Activated B cell treated with CpG ODN at 0.5 μM for 24 hours (primary cell): ENCODE results near the gene SASH1. TPM values are rescaled to one million over a fixed set of nuclear protein-coding genes. Genes with fewer than 3 reads are reported as not detected.

ENCODE experiments used
- ATAC-seq: fragments of 200-7000 bp; cut with Tn5 transposase; one replicate; pipeline ENCODE4 v1.10.0; 2021; ENCODE audit warnings: low read depth, mild to moderate bottlenecking, moderate library complexity
- CTCF ChIA-PET: fragments of 350-600 bp; sonication (Branson Sonifier 250); formaldehyde crosslinking; loops from one replicate; lab custom pipeline; 2021; ENCODE audit warnings: antibody characterized with exemption; lab: Charles Lee
- POLR2A ChIA-PET: fragments of 350-600 bp; sonication (Branson Sonifier 250); formaldehyde crosslinking; loops from one replicate; lab custom pipeline; 2021; ENCODE audit warnings: antibody characterized with exemption; lab: Charles Lee
- DNase-seq: peaks from one replicate; pipeline ENCODE4 v3.0.0; 2022
- H3K27ac Mint-ChIP-seq: one replicate; pipeline ENCODE4 v1.8.0; 2020; ENCODE audit warnings: mixed read lengths
- H3K27me3 Mint-ChIP-seq: one replicate; pipeline ENCODE4 v1.8.0; 2021; ENCODE audit warnings: mixed read lengths
- H3K36me3 Mint-ChIP-seq: one replicate; pipeline ENCODE4 v1.8.0; 2021; ENCODE audit warnings: low read depth, mixed read lengths
- H3K4me1 Mint-ChIP-seq: one replicate; pipeline ENCODE4 v1.8.0; 2021; ENCODE audit warnings: mixed read lengths
- H3K4me3 Mint-ChIP-seq: one replicate; pipeline ENCODE4 v1.8.0; 2020; ENCODE audit warnings: mild to moderate bottlenecking, mixed read lengths
- H3K9me3 Mint-ChIP-seq: one replicate; pipeline ENCODE4 v1.8.0; 2020; ENCODE audit warnings: mixed read lengths
- intact Hi-C: fragments of 100-400 bp; cut with micrococcal nuclease; formaldehyde crosslinking; loops from one replicate; pipeline ENCODE4 v1.15.1; 2024
- total RNA-seq: library from RNA; stranded (reverse); gene quantifications from 2 replicates; pipeline ENCODE4 v1.2.3, GENCODE V29; 2022
- TF ChIP-seq, protein P1 (sequence below): fragments of 200-600 bp; IDR thresholded peaks from one replicate; pipeline ENCODE4 v1.8.0; 2022; ENCODE audit warnings: antibody characterized with exemption, mild to moderate bottlenecking

Gene SASH1
- total RNA-seq, 1 donor from 2014 or later: 0.49 TPM

DNA sequence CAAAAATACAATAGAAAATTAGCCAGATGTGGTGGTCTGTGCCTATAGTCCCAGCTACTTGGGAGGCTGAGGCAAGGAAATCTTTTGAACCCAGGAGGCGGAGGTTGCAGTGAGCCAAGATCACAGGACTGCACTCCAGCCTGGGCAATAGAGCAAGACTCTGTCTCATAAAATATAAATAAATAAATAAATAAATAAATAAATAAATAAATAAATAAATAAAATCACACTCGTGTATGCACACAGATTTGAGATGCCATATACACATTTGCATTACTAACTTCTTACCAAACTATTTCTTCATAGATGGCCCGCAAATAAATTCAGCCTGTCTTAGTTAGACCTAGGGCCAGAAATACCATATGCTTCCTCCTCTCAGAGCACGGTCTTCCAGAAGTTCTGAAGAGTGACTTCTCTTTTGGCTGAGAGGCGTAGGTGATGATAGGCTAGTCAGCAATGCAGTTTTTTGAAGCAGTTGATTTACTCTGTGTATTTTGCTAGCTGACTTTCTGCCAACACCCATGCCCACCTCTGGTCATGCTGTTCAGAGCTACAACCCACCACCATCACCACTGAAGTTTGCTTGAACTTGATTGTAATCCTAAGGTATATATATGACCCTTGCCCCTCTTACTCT is 150.1 kb downstream of the SASH1 start:
- Mint-ChIP-seq H3K36me3 (no peaks in the 10 kb centered on the region), H3K27me3 (peaks cover 3% of the 10 kb centered on the region), H3K4me1 (no peaks in the 10 kb centered on the region), H3K27ac (no peak overlapping the region), H3K9me3 (no peaks in the 10 kb centered on the region), H3K4me3 (no peak overlapping the region)
- ATAC-seq: no peak
- ChIA-PET POLR2A (no interaction called here), CTCF (no interaction called here)
- TF ChIP-seq, protein P1, sequence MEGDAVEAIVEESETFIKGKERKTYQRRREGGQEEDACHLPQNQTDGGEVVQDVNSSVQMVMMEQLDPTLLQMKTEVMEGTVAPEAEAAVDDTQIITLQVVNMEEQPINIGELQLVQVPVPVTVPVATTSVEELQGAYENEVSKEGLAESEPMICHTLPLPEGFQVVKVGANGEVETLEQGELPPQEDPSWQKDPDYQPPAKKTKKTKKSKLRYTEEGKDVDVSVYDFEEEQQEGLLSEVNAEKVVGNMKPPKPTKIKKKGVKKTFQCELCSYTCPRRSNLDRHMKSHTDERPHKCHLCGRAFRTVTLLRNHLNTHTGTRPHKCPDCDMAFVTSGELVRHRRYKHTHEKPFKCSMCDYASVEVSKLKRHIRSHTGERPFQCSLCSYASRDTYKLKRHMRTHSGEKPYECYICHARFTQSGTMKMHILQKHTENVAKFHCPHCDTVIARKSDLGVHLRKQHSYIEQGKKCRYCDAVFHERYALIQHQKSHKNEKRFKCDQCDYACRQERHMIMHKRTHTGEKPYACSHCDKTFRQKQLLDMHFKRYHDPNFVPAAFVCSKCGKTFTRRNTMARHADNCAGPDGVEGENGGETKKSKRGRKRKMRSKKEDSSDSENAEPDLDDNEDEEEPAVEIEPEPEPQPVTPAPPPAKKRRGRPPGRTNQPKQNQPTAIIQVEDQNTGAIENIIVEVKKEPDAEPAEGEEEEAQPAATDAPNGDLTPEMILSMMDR: no peak
- intact Hi-C loops: no loop called here
- DNase-seq: no peak

GRCh38 chr6:148493424-148493823 is 150.8 kb downstream of the SASH1 start:
- Mint-ChIP-seq H3K9me3 (no peaks in the 10 kb centered on the region), H3K4me3 (no peak overlapping the region), H3K27ac (no peak overlapping the region), H3K4me1 (no peaks in the 10 kb centered on the region), H3K27me3 (peaks cover 3% of the 10 kb centered on the region), H3K36me3 (no peaks in the 10 kb centered on the region)
- intact Hi-C loops: no loop called here
- DNase-seq (no peak), ATAC-seq (no peak)
- TF ChIP-seq, protein P1: no peak
- POLR2A ChIA-PET: no interaction called here
- CTCF ChIA-PET: no interaction called here

GRCh38 chr6:148494226-148494625 is 151.6 kb downstream of the SASH1 start:
- peaks cover 3% of the 10 kb centered on the region for H3K27me3 Mint-ChIP-seq
- POLR2A ChIA-PET: no interaction called here
- H3K4me1 Mint-ChIP-seq: no peaks in the 10 kb centered on the region
- H3K36me3 Mint-ChIP-seq: no peaks in the 10 kb centered on the region
- DNase-seq (no peak), ATAC-seq (no peak)
- TF ChIP-seq, protein P1: no peak
- H3K4me3 Mint-ChIP-seq: no peak overlapping the region
- H3K9me3 Mint-ChIP-seq: no peaks in the 10 kb centered on the region
- CTCF ChIA-PET: no interaction called here
- no peak overlapping the region for H3K27ac Mint-ChIP-seq
- intact Hi-C loops: no loop called here

DNA sequence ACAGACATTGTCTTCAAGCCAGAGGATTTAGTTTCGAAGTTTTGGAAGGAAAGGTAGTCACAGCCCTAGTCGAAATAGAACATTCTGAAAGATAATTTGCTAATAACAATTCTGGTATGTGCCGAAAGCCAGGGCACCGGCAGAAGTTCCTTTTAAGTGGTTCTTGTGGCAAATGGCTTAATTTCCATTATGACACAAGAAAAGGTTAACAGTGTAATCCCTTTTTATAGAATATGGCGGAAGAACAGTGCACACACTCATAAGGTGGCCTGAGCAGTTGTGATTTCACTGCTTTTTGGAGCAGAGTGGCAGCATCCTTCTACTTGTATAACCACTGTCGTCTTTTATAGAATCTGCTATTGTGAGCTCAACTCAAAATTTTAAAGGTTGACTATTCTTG is 152.4 kb downstream of the SASH1 start:
- Mint-ChIP-seq H3K4me1 (no peaks in the 10 kb centered on the region), H3K27ac (no peak overlapping the region), H3K9me3 (no peaks in the 10 kb centered on the region), H3K27me3 (peaks cover 5% of the 10 kb centered on the region), H3K36me3 (no peaks in the 10 kb centered on the region), H3K4me3 (no peak overlapping the region)
- ATAC-seq (no peak), DNase-seq (no peak)
- ChIA-PET CTCF (no interaction called here), POLR2A (no interaction called here)
- intact Hi-C loops: no loop called here
- TF ChIP-seq, protein P1: no peak

GRCh38 chr6:148497257-148497656 is 154.6 kb downstream of the SASH1 start:
- Mint-ChIP-seq H3K4me1 (no peaks in the 10 kb centered on the region), H3K9me3 (no peaks in the 10 kb centered on the region), H3K27ac (no peak overlapping the region), H3K27me3 (peaks cover 6% of the 10 kb centered on the region), H3K36me3 (no peaks in the 10 kb centered on the region), H3K4me3 (no peak overlapping the region)
- ATAC-seq (no peak), DNase-seq (no peak)
- TF ChIP-seq, protein P1: no peak
- ChIA-PET CTCF (no interaction called here), POLR2A (no interaction called here)
- intact Hi-C loops: no loop called here
